HG02610 (cell line): ENCODE results near the gene POMT1.
"Not testable (repeated sequence)": the region's sequence is repeated elsewhere in the genome, so short reads cannot be mapped to it uniquely, and the experiment has no call there.

Experiments
- ATAC-seq: cut with Tn5 transposase; IDR thresholded peaks from one replicate; pipeline ENCODE4 v1.9.1; 2021; ENCODE audit warnings: mild to moderate bottlenecking, moderate library complexity; ENCODE audit not compliant: unreplicated experiment

Gene POMT1

DNA sequence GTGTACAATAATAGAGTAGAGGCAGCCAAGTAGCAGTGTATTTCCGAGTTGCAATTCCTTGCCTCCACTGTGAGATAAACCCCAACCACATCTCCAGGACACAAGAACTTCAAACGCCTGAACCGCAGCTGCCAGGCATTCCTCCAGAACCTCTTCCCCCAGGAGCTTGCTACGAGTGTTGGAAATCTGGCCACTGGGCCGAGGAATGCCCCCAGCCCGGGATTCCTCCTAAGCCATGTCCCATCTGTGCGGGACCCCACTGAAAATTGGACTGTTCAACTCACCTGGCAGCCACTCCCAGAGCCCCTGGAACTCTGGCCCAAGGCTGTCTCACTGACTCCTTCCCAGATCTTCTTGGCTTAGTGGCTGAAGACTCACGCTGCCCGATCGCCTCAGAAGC is 46.5 kb downstream of the POMT1 start:
- not testable (repeated sequence) for ATAC-seq

DNA sequence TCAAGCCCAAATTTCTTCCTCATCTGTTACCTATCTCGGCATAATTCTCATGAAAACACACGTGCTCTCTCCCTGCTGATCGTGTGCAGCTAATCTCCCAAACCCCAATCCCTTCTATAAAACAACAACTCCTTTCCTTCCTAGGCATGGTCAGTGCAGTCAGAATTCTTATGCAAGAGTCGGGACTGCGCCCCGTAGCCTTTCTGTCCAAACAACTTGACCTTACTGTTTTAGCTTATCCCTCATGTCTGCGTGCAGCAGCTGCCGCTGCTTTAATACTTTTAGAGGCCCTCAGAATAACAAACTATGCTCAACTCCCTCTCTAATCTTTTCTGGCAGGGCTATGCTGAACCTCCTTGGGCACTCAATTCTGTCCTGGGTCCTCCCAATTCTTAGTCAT is 47.7 kb downstream of the POMT1 start:
- not testable (repeated sequence) for ATAC-seq

DNA sequence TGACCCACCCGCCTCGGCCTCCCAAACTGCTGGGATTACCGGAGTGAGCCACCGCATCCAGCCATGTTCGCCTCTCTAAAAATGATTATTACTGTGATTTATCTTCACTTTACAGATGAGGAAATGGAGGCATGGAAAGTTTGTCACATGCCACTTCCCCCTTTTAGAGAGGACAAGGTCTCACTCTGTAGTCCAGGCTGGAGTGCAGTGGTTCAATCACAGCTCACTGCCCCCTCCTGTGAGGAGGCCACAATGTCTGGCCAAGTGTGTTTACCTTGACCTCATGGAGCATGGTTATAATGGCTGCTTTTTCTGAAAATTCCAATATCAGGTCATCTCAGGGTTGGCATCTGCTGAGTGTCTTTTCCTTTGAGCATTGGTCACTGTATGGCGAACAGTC is 49.3 kb downstream of the POMT1 start:
- ATAC-seq, result no peak

DNA sequence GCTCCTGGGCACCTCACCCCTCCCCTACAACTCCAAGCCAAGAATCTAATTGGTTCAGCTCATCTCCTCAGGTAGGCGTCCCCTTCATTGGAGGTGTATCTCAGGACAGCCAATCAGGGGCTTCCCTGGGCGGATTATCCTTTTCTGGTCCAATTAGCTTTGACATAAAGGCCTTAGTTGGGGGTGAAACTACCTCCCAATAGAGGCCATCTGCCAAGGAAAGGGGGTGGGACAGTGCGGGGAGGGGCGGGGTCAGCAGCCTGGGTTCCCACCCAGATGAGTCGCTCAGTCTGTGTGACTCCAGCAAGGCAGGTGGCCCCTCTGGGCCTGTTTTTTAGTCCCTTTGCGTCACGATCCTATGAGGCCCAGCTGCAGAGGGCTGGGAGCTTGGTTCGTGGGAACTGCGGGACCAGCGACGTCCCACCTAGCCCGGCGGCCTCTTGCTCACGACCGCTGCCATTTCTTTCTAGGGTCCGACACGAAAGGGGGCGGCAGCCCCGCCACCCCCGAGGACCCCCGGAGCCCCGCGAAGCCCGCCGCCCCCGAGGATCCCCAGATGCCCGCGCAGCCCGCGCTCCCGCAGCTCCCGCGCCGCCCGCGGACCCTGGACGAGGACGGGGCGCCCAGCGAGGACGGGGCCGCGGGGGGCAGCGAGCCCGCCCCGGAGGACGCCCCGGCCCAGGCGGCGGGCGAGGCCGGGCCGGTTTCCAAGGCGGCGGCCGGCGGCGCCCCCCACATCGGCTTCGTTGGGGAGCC is 51.5 kb downstream of the POMT1 start:
- ATAC-seq, result no peak

DNA sequence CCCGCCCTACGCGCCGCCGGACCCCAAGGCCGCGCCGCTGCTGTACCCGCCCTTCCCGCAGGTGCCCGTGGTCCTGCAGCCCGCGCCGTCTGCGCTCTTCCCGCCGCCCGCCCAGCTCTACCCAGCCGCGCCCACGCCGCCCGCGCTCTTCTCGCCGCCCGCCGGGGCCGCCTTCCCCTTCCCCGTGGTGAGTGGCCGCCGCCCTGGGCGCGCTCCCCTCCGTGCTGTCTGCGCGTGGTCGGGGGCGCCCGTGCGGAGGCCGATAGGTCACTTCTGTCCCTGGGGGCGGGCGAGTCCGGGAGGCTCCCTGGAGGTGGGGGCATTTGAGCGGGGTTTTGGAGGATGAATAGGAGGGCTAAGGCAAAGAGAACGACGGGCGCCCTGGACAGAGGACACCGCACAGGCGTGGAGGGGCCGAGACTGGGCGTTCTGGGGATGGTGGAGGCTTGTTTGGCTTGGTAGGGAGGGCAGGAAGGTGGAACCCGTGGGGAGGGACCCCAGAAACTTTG is 52.2 kb downstream of the POMT1 start:
- ATAC-seq, result no peak

DNA sequence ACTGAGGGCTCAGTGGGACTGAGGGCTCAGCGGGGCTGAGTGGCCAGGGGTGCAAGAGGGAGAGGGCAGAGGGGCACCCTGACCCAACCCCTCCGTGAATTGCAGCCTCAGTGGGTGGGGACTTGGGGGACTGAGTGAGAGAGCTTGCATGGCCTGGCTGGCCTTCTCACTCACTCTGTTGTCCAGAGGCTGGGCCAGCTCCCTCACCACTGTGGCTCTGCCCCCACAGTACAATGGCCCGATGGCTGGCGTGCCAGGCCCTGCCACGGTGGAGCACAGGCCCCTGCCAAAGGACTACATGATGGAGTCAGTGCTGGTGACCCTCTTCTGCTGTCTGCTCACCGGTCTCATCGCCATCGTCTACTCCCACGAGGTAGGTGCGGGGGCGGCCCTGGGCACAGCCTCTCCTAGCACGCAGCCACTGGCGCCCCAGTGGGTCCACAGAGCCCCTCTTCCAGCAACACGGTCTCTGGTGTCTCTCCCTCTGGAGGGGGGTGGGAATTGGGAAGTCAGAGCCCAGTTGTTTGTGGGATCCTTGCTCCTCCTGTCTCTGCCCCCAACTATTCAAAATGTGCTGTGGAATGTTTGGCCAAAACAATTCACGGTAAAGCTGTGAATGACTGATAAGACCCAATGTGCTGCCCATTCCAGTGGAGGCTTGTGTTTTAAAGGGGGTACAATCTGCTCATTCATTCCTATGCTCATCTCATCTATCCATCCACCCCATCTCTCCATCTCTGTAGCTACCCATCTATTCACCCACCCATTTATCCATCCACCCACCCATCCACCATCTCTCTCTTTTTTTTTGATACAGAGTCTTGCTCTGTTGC is 53.3 kb downstream of the POMT1 start:
- ATAC-seq, result no peak

DNA sequence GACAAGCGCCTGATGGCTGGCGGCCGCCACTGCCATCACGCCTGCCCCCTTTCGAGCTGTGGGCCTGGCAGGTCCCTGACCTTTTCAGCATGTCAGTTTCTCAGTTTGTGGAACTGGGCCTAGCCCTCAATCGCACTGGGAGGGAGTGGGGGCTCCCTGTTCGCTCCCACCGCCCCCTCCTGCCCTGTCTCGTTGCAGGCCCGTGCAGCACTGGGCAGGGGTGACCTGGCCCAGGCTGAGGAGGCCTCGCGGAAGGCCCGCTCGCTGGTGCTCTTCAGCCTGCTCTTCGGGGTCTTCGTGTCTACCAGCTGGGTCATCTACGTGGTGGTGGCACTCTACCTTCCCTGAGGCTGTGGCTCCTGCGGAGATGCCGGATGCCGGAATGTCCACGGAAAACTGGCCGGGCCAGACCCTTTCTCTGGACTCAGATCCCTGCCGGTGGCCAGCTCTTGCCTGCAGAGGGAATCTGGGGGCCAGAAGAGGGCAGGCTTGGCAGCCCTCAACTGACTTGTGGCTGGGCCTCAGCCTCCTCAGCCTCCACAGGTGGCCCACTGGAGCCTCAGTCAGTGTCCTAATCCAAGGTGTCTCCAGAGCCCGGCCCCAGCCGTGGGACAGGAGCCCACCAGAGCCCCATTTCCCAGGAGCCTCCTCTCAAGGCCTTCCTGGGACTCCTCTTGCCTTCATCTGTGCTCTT is 55.3 kb downstream of the POMT1 start:
- ATAC-seq, result no peak

DNA sequence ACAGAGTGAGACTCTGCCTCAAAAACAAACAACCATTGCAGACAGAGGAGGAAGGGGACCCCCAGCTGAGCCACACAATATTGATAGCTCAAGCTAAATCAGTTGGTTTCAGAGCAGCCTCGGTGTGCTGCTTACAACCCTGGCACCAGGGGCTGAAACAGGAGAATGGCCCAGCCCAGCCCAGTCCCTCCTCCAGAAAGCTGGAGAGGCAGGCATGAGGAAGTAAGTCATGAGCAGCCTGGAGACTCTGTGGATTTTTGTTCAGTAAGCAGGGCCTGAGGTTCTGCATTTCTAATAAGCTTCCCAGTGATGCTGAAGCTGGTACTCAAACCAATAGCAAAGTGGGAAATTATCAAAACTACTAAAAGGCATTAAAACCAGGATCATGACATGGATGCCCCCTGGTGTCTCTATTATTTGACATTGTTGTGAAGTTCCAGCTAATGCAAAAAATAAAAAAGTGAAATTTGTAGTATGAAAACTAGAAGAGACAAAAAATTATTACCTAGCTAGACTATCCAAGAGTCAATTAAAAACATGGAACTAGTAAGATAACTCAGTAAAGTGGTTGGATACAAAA is 56.8 kb downstream of the POMT1 start:
- ATAC-seq, result no peak

DNA sequence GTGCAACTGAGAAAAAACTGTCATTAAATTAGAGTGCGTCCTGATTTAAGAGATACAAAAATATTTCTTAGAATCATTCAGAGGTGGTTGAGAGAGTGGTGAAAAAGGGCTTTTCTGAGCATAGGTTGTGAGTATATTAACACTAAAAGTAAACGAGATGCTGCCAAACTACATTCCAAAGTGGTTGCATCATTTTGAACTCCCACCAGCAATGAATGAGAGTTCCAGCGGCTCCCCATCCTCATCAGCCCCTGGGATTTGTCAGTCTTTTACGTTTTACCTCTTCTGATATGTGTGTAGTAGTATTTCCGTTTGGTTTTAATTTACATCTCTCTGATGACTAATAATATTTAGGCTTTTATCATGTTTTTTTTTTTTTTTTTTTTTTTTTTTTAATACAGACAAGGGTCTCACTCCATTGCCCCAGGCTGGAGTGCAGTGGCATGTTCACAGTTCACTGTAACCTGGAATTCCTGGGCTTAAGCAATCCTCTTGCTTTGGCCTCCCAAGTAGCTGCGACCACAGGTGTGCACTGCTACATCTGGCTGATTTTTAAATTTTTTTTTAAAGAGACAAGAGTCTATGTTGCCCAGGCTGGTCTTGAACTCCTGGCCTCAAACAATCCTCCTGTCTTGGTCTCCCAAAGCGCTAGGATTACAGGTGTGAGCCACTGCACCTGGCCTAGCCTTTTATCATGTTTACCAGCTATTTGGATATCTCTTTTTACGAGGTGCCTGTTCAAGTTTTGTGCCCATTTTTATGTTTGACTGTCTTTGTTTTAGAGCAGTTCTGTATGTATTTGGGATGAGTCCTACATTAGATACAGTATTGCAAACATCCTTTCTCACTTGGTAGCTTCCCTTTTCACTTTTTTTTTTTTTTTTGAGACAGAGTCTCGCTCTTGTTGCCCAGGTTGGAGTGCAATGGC is 59.6 kb downstream of the POMT1 start:
- ATAC-seq, result no peak

DNA sequence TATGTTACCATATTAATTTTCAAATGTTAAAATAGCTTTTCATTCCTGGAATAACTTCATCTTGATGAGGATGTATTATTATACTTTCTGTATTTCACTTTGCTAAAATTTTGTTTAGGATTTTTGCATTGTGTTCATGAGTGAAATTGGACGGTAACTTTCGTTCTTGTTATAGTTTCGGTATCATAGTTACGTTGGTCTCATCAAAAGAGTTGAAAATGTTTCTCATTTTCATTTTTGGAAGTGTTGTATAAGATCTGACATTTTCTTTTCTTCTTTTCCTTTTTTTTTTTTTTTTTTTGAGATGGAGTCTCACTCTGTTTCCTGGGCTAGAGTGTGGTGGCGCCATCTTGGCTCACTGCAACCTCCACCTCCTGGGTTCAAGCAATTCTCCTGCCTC is 62.7 kb downstream of the POMT1 start:
- no peak for ATAC-seq

DNA sequence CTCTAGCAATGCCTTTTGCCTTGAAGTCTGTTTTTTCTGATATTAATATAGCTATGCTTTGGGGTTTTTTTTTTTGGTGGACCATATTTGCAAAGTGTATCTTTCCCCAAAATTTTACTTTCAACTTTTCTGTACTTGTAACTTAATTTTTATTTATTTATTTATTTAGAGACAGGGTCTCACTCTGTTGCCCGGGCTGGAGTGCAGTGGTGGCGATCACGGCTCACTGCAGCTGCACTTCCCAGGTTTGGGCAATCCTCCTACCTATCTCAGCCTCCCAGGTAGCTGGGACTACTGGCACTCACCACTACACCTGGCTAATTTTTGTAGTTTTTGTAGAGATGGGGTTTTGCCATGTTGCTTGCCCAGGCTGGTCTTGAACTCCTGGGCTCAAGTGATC is 63.4 kb downstream of the POMT1 start:
- no peak for ATAC-seq

DNA sequence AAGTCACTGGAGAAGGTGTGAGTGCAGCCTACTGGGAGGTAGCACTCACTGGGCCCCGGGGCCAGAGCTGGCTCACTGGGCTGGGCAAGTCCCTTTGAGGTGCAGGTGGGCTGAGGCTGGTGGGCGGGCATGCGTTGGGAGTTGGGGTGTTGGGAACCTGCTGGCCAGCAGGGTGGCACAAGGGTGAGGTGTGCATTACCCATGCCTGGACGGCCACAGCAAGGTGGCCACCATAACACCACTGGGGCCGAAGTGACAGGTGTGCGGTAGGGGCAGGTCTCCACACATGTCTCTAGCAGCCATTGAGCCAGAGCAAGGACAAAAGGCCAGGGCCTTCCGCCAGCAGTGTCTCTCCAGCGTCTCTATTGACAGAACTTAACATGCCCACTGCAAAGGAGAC is 65.2 kb downstream of the POMT1 start:
- ATAC-seq, result no peak
